ENCODE measurements around the gene FAM228B. TPM values are rescaled to one million over a fixed set of nuclear protein-coding genes. Genes with fewer than 3 reads are reported as not detected.
A peak's percentile ranks its signal among the peaks of the same experiment; 100 is the strongest.

The FAM228B gene
- total and polyA plus RNA-seq, 9 of the 15 experiments (the other 6 are each of a cell fraction or from before 2014, with no cell fraction given): 1.1 to 3.7 (median 2.6) TPM

DNA sequence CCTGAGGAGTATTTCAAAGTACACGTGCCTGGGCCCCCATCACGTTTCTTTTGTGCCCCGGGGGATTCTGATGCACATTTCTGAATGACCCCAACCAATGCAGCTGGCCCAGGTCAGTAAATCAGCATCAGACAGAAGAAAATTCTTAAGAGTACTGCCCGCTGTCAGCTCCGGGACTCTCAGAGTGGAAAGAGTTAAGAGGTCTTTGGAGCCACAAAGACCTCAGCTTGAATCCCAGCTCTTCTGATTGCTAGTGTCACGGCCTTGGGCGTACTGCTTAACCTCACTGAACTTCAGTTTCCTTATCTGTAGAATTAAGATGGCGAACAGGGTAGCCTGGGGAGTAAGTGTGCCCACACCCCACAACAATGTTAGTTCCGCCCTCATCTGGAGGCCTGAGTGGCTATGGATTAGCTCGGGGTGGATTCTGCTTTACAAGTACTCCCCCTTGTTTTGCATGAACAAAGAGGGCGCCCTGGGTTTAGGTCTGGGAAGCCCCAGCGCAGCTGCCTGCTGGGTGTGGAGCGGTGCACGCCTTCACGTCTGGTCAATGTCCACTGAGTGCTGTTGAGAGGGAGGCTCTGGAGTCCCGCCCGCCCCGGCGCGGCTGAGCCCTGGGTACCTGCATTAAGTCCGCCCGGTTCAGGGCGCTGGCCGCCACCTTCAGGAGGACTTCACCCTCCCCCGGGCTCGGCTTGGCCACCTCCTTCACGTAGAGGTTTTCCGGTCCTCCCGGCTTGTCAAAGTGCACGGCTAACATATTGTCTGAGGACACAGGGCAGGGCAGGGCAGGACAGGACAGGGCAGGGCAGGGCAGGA lies 39.5 kb upstream of the FAM228B start (continued):
- TF ChIP-seq ZNF311 (CRISPR knock-in tag; IDR thresholded peaks at IDR 0.05) (no peak), NEUROD1 (IDR thresholded peaks at IDR 0.05; ENCODE audit: borderline replicate concordance, low read depth, low read length, partially characterized antibody) (no peak), NCOA2 (IDR thresholded peaks at IDR 0.05; ENCODE audit: partially characterized antibody in 2 of 2) (no peak), LCOR (CRISPR knock-in tag; IDR thresholded peaks at IDR 0.05) (0 out of 2 replicates have a peak, but pooled peaks have one; percentile 83), ETV5 (CRISPR knock-in tag; IDR thresholded peaks at IDR 0.05; ENCODE audit: low read depth) (no peak; the same call in 1 of the 2 replicates)
- TF ChIP-seq, protein P1, sequence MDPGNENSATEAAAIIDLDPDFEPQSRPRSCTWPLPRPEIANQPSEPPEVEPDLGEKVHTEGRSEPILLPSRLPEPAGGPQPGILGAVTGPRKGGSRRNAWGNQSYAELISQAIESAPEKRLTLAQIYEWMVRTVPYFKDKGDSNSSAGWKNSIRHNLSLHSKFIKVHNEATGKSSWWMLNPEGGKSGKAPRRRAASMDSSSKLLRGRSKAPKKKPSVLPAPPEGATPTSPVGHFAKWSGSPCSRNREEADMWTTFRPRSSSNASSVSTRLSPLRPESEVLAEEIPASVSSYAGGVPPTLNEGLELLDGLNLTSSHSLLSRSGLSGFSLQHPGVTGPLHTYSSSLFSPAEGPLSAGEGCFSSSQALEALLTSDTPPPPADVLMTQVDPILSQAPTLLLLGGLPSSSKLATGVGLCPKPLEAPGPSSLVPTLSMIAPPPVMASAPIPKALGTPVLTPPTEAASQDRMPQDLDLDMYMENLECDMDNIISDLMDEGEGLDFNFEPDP (CRISPR knock-in tag; IDR thresholded peaks at IDR 0.05): no peak
- TF ChIP-seq, protein P2, sequence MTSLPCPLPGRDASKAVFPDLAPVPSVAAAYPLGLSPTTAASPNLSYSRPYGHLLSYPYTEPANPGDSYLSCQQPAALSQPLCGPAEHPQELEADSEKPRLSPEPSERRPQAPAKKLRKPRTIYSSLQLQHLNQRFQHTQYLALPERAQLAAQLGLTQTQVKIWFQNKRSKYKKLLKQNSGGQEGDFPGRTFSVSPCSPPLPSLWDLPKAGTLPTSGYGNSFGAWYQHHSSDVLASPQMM (CRISPR knock-in tag; IDR thresholded peaks at IDR 0.05): no peak
- TF ChIP-seq, protein P3, sequence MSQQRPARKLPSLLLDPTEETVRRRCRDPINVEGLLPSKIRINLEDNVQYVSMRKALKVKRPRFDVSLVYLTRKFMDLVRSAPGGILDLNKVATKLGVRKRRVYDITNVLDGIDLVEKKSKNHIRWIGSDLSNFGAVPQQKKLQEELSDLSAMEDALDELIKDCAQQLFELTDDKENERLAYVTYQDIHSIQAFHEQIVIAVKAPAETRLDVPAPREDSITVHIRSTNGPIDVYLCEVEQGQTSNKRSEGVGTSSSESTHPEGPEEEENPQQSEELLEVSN (IDR thresholded peaks at IDR 0.05; ENCODE audit: borderline replicate concordance in 1 of 2, extremely low read depth in 1 of 2, insufficient read depth in 1 of 2, insufficient read length in 1 of 2, low read depth in 1 of 2, low read length in 1 of 2, poor library complexity in 1 of 2, severe bottlenecking in 1 of 2): peak in 1 of 2 experiments; percentile 1
- TF ChIP-seq, protein P4, sequence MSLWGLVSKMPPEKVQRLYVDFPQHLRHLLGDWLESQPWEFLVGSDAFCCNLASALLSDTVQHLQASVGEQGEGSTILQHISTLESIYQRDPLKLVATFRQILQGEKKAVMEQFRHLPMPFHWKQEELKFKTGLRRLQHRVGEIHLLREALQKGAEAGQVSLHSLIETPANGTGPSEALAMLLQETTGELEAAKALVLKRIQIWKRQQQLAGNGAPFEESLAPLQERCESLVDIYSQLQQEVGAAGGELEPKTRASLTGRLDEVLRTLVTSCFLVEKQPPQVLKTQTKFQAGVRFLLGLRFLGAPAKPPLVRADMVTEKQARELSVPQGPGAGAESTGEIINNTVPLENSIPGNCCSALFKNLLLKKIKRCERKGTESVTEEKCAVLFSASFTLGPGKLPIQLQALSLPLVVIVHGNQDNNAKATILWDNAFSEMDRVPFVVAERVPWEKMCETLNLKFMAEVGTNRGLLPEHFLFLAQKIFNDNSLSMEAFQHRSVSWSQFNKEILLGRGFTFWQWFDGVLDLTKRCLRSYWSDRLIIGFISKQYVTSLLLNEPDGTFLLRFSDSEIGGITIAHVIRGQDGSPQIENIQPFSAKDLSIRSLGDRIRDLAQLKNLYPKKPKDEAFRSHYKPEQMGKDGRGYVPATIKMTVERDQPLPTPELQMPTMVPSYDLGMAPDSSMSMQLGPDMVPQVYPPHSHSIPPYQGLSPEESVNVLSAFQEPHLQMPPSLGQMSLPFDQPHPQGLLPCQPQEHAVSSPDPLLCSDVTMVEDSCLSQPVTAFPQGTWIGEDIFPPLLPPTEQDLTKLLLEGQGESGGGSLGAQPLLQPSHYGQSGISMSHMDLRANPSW (CRISPR knock-in tag; IDR thresholded peaks at IDR 0.05): no peak; the same call in 1 of the 2 replicates
- TF ChIP-seq, protein P5, sequence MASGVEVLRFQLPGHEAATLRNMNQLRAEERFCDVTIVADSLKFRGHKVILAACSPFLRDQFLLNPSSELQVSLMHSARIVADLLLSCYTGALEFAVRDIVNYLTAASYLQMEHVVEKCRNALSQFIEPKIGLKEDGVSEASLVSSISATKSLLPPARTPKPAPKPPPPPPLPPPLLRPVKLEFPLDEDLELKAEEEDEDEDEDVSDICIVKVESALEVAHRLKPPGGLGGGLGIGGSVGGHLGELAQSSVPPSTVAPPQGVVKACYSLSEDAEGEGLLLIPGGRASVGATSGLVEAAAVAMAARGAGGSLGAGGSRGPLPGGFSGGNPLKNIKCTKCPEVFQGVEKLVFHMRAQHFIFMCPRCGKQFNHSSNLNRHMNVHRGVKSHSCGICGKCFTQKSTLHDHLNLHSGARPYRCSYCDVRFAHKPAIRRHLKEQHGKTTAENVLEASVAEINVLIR (CRISPR knock-in tag; IDR thresholded peaks at IDR 0.05): no peak
- TF ChIP-seq, protein P6, sequence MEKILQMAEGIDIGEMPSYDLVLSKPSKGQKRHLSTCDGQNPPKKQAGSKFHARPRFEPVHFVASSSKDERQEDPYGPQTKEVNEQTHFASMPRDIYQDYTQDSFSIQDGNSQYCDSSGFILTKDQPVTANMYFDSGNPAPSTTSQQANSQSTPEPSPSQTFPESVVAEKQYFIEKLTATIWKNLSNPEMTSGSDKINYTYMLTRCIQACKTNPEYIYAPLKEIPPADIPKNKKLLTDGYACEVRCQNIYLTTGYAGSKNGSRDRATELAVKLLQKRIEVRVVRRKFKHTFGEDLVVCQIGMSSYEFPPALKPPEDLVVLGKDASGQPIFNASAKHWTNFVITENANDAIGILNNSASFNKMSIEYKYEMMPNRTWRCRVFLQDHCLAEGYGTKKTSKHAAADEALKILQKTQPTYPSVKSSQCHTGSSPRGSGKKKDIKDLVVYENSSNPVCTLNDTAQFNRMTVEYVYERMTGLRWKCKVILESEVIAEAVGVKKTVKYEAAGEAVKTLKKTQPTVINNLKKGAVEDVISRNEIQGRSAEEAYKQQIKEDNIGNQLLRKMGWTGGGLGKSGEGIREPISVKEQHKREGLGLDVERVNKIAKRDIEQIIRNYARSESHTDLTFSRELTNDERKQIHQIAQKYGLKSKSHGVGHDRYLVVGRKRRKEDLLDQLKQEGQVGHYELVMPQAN (IDR thresholded peaks at IDR 0.05; ENCODE audit: borderline replicate concordance): no peak
